ENCODE data around the gene NUDT22.

GRCh38 chr11:64253043-64253442 lies 27.0 kb downstream of the NUDT22 start:
- TF ChIP-seq CTCF (IDR thresholded peaks at IDR 0.05) (no peak), EP300 (IDR thresholded peaks at IDR 0.05) (no peak), POLR2AphosphoS5 (IDR thresholded peaks at IDR 0.05) (no peak), POLR2A (IDR thresholded peaks at IDR 0.05; ENCODE audit: low read depth) (no peak)
